ENCODE results near the gene ZNF160.

The ZNF160 gene

GRCh38 chr19:53019684-53020083, 83.5 kb downstream of the ZNF160 start:
- DNase-seq (ENCODE audit: low read depth in 1 of 2, low spot score in 1 of 2): no peak

All from stimulated activated CD4-positive, alpha-beta T cell treated with anti-CD3 and anti-CD28 coated beads, Interleukin-15, amount 100 ng/mL, for 1 hour (primary cell).